ENCODE data around the gene PCNX4. TPM values are rescaled to one million over a fixed set of nuclear protein-coding genes. Genes with fewer than 3 reads are reported as not detected.
A peak's percentile ranks its signal among the peaks of the same experiment; 100 is the strongest.

Gene PCNX4
- total RNA-seq, 2 experiments from 2014 or later: 35.4 to 36.6 TPM

DNA sequence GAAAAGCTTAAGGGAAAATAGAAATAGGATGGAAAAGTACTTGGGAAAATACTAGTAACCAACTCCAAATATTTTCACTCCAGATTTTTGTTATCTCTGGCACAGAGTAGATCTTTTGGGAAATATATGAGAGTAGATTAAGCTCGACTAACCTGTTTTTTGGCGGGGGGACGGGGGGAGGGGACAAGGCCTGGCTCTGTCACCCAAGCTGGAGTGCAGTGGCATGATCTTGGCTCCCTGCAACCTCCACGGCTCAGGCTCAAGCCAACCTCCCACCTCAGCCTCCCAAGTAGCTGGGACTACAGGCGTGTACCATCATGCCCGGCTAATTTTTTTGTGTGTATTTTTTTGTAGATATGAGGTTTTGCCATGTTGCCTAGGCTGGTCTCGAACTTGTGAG lies 68.7 kb downstream of the PCNX4 start:
- Mint-ChIP-seq H3K27me3 (ENCODE audit: low read depth) (no peaks in the 10 kb centered on the region), H3K9me3 (ENCODE audit: insufficient read depth) (no peaks in the 10 kb centered on the region), H3K4me1 (ENCODE audit: low read depth) (peaks cover 50% of the 10 kb centered on the region), H3K4me3 (no peak overlapping the region), H3K36me3 (ENCODE audit: low read depth) (peaks cover 54% of the 10 kb centered on the region), H3K27ac (no peak overlapping the region)
- DNase-seq (no peak), ATAC-seq (no peak)
- POLR2A ChIA-PET: no interaction called here
- CTCF ChIA-PET: interaction anchor here (1.1 to 3.2 kb wide), 3 partner anchors 8 to 196 kb away, joined by 3 to 10 read pairs (median 10); no protein-coding TSS in a partner anchor

DNA sequence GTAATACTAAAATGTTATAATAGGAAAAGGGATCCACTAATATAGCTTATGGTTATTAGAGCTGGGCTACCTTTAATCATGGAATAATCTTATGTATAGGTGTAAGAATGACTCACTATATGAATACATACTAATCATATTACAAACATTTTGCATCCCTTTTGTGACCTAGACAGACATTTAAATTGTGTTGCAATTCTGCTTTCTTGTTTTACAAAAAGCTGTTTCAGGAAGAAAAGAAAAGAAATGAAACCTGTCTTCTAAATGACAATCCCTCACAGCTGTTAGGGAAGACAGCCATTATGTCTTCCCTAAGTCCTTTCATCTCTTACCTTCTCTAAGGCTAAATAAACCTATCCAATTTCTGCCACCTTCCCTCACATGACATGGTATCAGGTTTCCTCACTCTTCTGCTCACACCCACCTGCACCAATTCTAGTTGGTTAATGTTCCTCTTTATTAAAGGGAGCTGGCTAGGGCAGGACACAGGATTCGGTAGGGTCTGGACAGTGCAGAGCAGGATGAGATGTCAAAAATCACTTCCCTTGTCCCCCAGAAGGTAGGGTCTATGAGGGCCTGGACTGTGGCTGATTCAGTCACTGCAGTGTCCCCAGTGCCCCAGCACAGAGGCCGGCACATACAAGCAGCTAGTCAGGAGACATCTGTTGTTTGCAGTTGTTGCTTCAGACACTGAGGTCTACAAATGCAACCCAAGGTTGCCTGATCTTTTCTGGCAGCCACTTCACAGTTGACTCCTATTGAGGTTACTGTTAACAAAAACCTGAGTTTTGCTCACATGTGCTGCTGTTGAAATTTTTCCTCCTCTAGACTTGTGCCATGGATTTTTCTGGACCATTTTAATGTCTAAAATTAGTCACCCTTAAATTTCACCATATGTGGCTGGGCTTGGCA lies 69.7 kb downstream of the PCNX4 start:
- H3K27ac Mint-ChIP-seq: peak overlapping the region; percentile 39
- ATAC-seq: no peak
- no peaks in the 10 kb centered on the region for H3K9me3 Mint-ChIP-seq (ENCODE audit: insufficient read depth)
- CTCF ChIA-PET: interaction anchor here (1.2 to 3.2 kb wide), 4 partner anchors 9 to 197 kb away, joined by 3 to 10 read pairs (median 8); no protein-coding TSS in a partner anchor
- POLR2A ChIA-PET: interaction anchor here (0.7 to 1.9 kb wide), 3 partner anchors 28 to 87 kb away, joined by 3 to 4 read pairs (median 4); partner anchors contain the start of genes PCNX4 and PPM1A
- H3K27me3 Mint-ChIP-seq (ENCODE audit: low read depth): no peaks in the 10 kb centered on the region
- H3K36me3 Mint-ChIP-seq (ENCODE audit: low read depth): peaks cover 47% of the 10 kb centered on the region
- no peak for DNase-seq
- H3K4me3 Mint-ChIP-seq: no peak overlapping the region
- peaks cover 55% of the 10 kb centered on the region for H3K4me1 Mint-ChIP-seq (ENCODE audit: low read depth)

DNA sequence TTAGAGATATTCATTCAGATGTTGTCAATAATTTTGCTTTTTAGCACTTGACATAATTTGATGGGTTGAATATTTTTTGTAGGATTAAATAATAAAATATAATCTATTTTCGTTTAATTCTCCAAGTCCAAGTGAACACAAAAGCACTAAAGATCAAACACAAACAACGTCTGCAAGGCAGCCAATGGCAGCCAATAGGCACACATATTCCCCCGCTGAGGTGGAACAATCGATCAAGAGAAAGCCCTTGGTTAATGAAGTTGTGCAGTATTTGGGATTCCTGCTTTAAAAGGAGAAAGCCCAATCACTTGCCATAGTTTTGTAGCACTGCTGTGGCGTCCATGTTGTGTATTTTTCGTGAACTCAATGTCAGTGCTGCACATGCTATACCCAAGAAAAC lies 72.0 kb downstream of the PCNX4 start:
- no peaks in the 10 kb centered on the region for H3K9me3 Mint-ChIP-seq (ENCODE audit: insufficient read depth)
- peaks cover 2% of the 10 kb centered on the region for H3K27me3 Mint-ChIP-seq (ENCODE audit: low read depth)
- H3K27ac Mint-ChIP-seq: no peak overlapping the region
- no peak for ATAC-seq
- peak overlapping the region; percentile 52 for H3K4me3 Mint-ChIP-seq
- CTCF ChIA-PET: interaction anchor here (2.4 to 5.2 kb wide), 3 partner anchors 20 to 199 kb away, joined by 12 to 55 read pairs (median 20); no protein-coding TSS in a partner anchor
- POLR2A ChIA-PET: interaction anchor here (2.7 to 3.3 kb wide), 3 partner anchors 71 to 199 kb away, joined by 9 to 16 read pairs (median 16); partner anchors contain the start of genes PCNX4 and PPM1A
- DNase-seq: no peak
- peaks cover 53% of the 10 kb centered on the region for H3K4me1 Mint-ChIP-seq (ENCODE audit: low read depth)
- peaks cover 40% of the 10 kb centered on the region for H3K36me3 Mint-ChIP-seq (ENCODE audit: low read depth)

DNA sequence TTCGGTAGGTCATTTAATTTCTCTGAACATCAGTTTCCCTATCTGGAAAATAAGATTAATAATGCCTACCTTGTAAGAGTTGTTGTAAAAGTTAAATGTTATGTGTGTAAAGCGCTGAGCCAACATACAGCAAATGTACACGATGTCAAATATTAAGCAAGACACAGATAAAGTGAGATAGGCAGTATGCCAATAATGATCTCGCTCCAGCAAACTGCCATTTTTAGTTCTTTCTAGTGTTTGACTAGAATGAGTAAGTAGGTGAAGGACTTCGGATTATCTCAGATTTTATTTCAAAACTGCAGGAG lies 72.6 kb downstream of the PCNX4 start:
- Mint-ChIP-seq H3K9me3 (ENCODE audit: insufficient read depth) (no peaks in the 10 kb centered on the region), H3K36me3 (ENCODE audit: low read depth) (peaks cover 35% of the 10 kb centered on the region), H3K27me3 (ENCODE audit: low read depth) (peaks cover 5% of the 10 kb centered on the region), H3K27ac (peak overlapping the region; percentile 96), H3K4me1 (ENCODE audit: low read depth) (peaks cover 46% of the 10 kb centered on the region), H3K4me3 (peak overlapping the region; percentile 98)
- CTCF ChIA-PET: interaction anchor here (1.6 to 5.2 kb wide), 6 partner anchors 10 to 200 kb away, joined by 8 to 55 read pairs (median 12); no protein-coding TSS in a partner anchor
- DNase-seq: no peak
- POLR2A ChIA-PET: interaction anchor here (1.0 to 3.3 kb wide), 7 partner anchors 13 to 680 kb away, joined by 3 to 16 read pairs (median 9); partner anchors contain the start of genes JKAMP, L3HYPDH, PCNX4 and PPM1A
- ATAC-seq: no peak

DNA sequence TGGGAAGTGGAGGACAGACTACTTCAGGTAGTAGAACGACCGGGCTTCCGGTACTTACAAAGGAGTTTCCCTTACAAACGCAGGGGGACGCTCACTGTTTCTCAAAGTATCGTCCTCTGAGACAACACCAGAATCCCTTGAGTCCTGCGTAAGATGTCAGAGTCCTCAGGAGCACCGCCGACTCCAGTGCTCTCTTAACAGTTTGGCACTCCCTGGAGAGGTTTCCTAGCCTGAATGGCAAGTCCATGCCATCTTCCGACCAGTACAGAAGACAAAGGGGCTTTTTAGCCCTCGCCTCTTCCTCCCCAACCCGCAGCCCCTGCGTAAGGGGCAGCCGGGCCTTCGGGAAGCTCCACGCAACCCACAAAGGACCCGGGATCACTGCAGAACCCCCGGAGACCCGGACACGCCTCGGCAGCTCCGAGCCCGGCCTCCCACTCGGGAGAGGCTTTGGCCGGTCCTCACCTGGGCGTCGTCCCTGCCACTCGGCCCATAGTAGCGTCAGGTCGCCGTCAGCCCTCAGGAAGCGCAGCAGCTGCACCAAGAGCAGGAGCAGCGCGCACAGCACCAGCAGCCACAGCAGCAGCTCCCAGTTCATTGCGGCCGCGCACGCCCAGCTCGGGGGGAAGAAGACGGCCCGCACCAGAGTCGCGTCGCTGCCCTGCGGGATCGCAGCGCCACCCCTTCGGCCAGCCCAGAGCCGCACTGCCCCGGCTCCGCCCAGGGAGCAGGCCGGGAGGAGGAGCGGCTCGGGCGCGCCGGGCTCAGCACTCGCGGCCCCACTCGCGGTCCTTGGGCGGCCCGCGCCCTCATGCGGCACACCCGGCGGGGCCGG lies 73.2 kb downstream of the PCNX4 start, which contains the start of gene DHRS7:
Gene DHRS7 (minus strand): TSS at position 687 of the 835 bp plus-strand sequence. CDS start 89 bp downstream, at position 598.
- ATAC-seq: peak; percentile 92
- ChIA-PET POLR2A (interaction anchor here (0.6 to 3.3 kb wide), 13 partner anchors 11 to 681 kb away, joined by 3 to 16 read pairs (median 3); partner anchors contain the start of genes JKAMP, L3HYPDH, PCNX4 and PPM1A), CTCF (interaction anchor here (0.8 to 5.2 kb wide), 16 partner anchors 10 to 201 kb away, joined by 3 to 55 read pairs (median 6); partner anchors contain the start of genes PCNX4 and PPM1A)
- Mint-ChIP-seq H3K27ac (peak within 1 kb of the TSS; percentile 96), H3K9me3 (ENCODE audit: insufficient read depth) (no peaks in the 10 kb centered on the region), H3K4me1 (ENCODE audit: low read depth) (peaks cover 42% of the 10 kb centered on the region), H3K36me3 (ENCODE audit: low read depth) (peaks cover 31% of the 10 kb centered on the region), H3K4me3 (peak within 1 kb of the TSS; percentile 98), H3K27me3 (ENCODE audit: low read depth) (peaks cover 6% of the 10 kb centered on the region)
- peak; percentile 76 for DNase-seq

DNA sequence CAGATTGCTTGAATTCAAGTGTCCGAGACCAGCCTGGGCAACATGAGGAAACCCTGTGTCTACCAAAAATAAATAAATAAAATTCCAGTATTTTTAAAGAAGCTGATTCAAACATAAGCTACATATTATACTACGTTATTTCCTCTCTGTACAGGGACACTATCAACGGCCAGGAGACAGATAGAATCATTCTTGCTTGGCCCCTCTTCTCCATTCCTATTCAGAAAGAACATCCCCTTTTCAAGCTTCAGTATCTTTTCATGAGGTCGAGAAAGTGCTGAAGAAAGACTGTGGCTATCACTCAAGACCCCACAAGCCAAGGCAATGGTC lies 73.8 kb downstream of the PCNX4 start:
- Mint-ChIP-seq H3K27me3 (ENCODE audit: low read depth) (peaks cover 6% of the 10 kb centered on the region), H3K9me3 (ENCODE audit: insufficient read depth) (no peaks in the 10 kb centered on the region), H3K4me1 (ENCODE audit: low read depth) (peaks cover 44% of the 10 kb centered on the region), H3K4me3 (peak overlapping the region; percentile 98), H3K27ac (peak overlapping the region; percentile 84), H3K36me3 (ENCODE audit: low read depth) (peaks cover 28% of the 10 kb centered on the region)
- ChIA-PET CTCF (interaction anchor here (0.8 to 5.2 kb wide), 16 partner anchors 9 to 201 kb away, joined by 3 to 55 read pairs (median 6); partner anchors contain the start of genes PCNX4 and PPM1A), POLR2A (interaction anchor here (0.6 to 3.3 kb wide), 13 partner anchors 12 to 682 kb away, joined by 3 to 16 read pairs (median 3); partner anchors contain the start of genes JKAMP, L3HYPDH, PCNX4 and PPM1A)
- ATAC-seq (peak; percentile 13), DNase-seq (no peak)

DNA sequence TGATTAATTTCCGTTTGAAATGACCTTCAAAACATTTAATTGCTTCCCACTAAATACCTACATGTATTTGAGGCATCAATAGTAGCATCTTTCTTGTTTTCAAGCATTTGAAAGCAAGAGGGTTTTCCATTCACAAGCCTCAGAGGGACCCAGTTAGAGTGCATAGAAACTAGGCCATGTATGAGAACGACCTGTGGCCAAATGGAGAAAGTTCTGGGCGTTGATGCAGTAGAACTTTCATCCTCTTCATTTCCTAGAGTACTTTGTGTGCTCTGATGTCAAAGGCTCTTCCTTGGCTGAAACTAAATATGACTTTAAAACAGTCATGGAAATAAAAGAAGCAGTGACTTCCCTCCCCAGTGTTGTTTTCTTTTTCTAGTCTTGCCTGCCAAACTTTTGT lies 74.4 kb downstream of the PCNX4 start:
- CTCF ChIA-PET: interaction anchor here (0.8 to 5.2 kb wide), 15 partner anchors 8 to 202 kb away, joined by 3 to 55 read pairs (median 8); partner anchors contain the start of genes PCNX4 and PPM1A

DNA sequence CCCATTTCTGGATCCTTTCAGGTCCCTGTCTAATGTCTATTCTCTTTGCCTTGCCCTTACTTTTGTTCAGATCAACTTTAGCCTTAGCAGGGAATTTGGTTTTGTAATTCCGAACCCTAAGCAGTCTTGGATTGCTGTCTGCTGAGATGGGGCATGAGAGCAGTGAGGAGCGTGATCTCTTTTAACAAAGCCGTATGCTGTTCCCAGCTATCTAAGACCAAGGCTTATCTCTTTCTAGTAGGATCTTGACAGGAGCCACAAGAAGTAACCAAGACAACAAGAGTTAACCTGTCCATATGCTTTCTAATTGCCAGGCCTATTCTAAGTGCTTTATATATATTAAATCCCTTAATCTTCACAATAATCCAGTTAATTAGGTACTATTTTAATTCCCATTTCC lies 78.0 kb downstream of the PCNX4 start:
- no peak overlapping the region for H3K27ac Mint-ChIP-seq
- H3K27me3 Mint-ChIP-seq (ENCODE audit: low read depth): peaks cover 8% of the 10 kb centered on the region
- peaks cover 2% of the 10 kb centered on the region for H3K36me3 Mint-ChIP-seq (ENCODE audit: low read depth)
- peaks cover 21% of the 10 kb centered on the region for H3K4me1 Mint-ChIP-seq (ENCODE audit: low read depth)
- H3K9me3 Mint-ChIP-seq (ENCODE audit: insufficient read depth): no peaks in the 10 kb centered on the region
- H3K4me3 Mint-ChIP-seq: no peak overlapping the region
- no peak for ATAC-seq
- POLR2A ChIA-PET: no interaction called here
- DNase-seq: no peak
- CTCF ChIA-PET: interaction anchor here (1.4 to 1.7 kb wide), 3 partner anchors 14 to 205 kb away, joined by 4 to 12 read pairs (median 4); no protein-coding TSS in a partner anchor

More for the DNA sequence above, 74.4 kb downstream of the PCNX4 start:
- no peaks in the 10 kb centered on the region for H3K9me3 Mint-ChIP-seq (ENCODE audit: insufficient read depth)
- DNase-seq (no peak), ATAC-seq (no peak)
- H3K4me1 Mint-ChIP-seq (ENCODE audit: low read depth): peaks cover 44% of the 10 kb centered on the region
- H3K27me3 Mint-ChIP-seq (ENCODE audit: low read depth): peaks cover 6% of the 10 kb centered on the region
- peak overlapping the region; percentile 84 for H3K27ac Mint-ChIP-seq
- POLR2A ChIA-PET: interaction anchor here (0.6 to 3.3 kb wide), 7 partner anchors 17 to 682 kb away, joined by 3 to 16 read pairs (median 3); partner anchors contain the start of genes JKAMP, L3HYPDH, PCNX4 and PPM1A
- H3K4me3 Mint-ChIP-seq: peak overlapping the region; percentile 98
- peaks cover 23% of the 10 kb centered on the region for H3K36me3 Mint-ChIP-seq (ENCODE audit: low read depth)

DNA sequence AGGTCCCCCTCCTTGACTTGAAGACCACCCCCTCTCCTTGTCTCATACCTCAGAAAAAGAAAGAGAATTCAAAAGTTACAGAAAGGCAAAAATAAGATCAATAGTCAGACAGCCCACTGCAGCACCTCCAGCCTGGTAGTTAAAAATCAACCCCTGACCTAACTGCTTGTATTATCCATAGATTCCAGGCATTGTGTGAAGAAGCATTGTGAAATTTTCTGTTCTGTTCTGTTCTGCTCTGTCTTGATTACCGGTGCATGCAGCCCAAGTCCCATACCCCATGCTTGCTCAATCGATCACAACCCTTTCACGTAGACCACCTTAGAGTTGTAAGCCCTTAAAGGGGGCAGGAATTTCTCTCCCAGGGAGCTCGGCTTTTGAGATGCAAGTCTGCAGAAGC lies 79.2 kb downstream of the PCNX4 start:
- ATAC-seq: no peak
- CTCF ChIA-PET: interaction anchor here (1.0 to 2.2 kb wide), 4 partner anchors 13 to 107 kb away, joined by 3 to 13 read pairs (median 4); no protein-coding TSS in a partner anchor
- peaks cover 8% of the 10 kb centered on the region for H3K27me3 Mint-ChIP-seq (ENCODE audit: low read depth)
- H3K9me3 Mint-ChIP-seq (ENCODE audit: insufficient read depth): no peaks in the 10 kb centered on the region
- no peak overlapping the region for H3K4me3 Mint-ChIP-seq
- POLR2A ChIA-PET: interaction anchor here (1.1 kb wide), 1 partner anchor 77 kb away, joined by 4 read pairs; no protein-coding TSS in a partner anchor
- H3K36me3 Mint-ChIP-seq (ENCODE audit: low read depth): no peaks in the 10 kb centered on the region
- peaks cover 16% of the 10 kb centered on the region for H3K4me1 Mint-ChIP-seq (ENCODE audit: low read depth)
- H3K27ac Mint-ChIP-seq: no peak overlapping the region
- DNase-seq: no peak

DNA sequence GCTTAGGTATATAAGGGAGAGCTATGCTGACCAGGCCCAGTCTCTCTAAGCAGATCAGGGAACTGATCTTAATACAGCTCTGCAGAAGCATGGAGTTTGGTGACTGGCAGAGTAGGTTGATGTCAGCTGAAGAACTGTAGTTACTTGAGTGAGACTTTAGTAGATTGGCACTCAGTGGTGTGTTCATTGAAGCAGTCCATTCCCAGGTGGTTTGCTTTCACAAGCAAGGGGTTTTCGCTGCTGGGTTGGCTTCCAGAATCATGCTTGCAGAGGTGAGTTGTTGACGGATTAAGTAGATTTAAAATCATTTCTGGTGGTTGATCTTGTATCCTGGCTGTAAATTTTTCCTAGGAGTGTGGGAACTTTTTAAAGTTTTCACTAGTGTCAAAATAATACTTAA lies 80.0 kb downstream of the PCNX4 start:
- H3K27me3 Mint-ChIP-seq (ENCODE audit: low read depth): peaks cover 8% of the 10 kb centered on the region
- no peak for DNase-seq
- CTCF ChIA-PET: interaction anchor here (1.0 to 2.2 kb wide), 3 partner anchors 13 to 82 kb away, joined by 3 to 13 read pairs (median 3); no protein-coding TSS in a partner anchor
- H3K36me3 Mint-ChIP-seq (ENCODE audit: low read depth): no peaks in the 10 kb centered on the region
- no peak for ATAC-seq
- peaks cover 9% of the 10 kb centered on the region for H3K4me1 Mint-ChIP-seq (ENCODE audit: low read depth)
- no peak overlapping the region for H3K27ac Mint-ChIP-seq
- no peak overlapping the region for H3K4me3 Mint-ChIP-seq
- POLR2A ChIA-PET: interaction anchor here (1.1 kb wide), 1 partner anchor 76 kb away, joined by 4 read pairs; no protein-coding TSS in a partner anchor
- no peaks in the 10 kb centered on the region for H3K9me3 Mint-ChIP-seq (ENCODE audit: insufficient read depth)
